HG03095 (cell line): ENCODE measurements around the gene WDR75.
A peak's percentile ranks its signal among the peaks of the same experiment; 100 is the strongest.
"Not testable (repeated sequence)": the region's sequence is repeated elsewhere in the genome, so short reads cannot be mapped to it uniquely, and the experiment has no call there.

ENCODE experiments used
- ATAC-seq: cut with Tn5 transposase; IDR thresholded peaks from one replicate; pipeline ENCODE4 v1.9.1; 2021; ENCODE audit warnings: moderate library complexity; ENCODE audit not compliant: unreplicated experiment

WDR75 gene

GRCh38 chr2:189440947-189441708, at the start of gene WDR75:
WDR75 (plus strand) TSS chr2:189441474; CDS start chr2:189441493, 19 bp downstream.
- ATAC-seq: peak; percentile 89

GRCh38 chr2:189393440-189394111, 47.7 kb upstream of the WDR75 start:
- ATAC-seq: no peak

DNA sequence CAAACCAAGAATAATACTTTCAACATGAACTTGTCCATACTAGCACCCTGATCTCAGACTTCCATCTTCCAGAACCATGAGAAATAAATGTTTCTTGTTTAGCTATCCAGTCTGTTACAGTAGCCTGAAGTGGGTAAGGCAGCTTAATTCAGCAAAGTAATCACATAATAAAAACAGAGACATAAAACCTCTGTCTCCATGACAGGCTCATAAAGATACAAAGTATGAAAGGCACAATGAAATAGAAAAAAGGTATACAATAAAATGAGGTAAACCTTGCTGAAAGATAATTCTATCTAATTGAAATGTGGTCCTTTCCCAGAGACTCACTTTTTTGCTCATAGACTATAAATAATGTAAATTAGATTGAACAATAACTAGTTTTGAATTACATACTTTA, 46.7 kb upstream of the WDR75 start:
- no peak for ATAC-seq

GRCh38 chr2:189402932-189403331, 38.3 kb upstream of the WDR75 start:
- no peak for ATAC-seq

- no peak for ATAC-seq
Measured at GRCh38 chr2:189406586-189407233, 34.6 kb upstream of the WDR75 start.

- no peak for ATAC-seq
Measured at GRCh38 chr2:189407281-189408209, 33.7 kb upstream of the WDR75 start.

GRCh38 chr2:189408294-189408693, 33.0 kb upstream of the WDR75 start:
- ATAC-seq: no peak

GRCh38 chr2:189409131-189409530, 32.1 kb upstream of the WDR75 start:
- ATAC-seq: no peak

DNA sequence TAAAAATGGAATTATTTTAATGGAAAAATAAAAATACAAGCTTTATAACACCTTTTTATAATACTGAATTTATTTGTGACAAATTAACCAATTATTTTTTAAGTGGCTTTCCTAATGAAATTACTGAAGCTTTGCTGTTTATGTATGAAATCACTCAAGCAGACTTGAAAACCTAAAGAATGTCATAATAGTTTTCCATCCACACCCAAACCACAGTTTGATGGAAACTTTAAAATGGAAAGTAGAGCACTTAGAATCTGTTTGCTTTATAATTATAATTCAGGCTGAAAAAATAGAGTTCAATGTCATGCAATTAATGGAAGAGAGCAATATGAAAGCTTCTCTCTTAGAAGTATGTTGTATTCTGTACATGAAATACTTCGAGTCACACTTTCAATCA, 31.6 kb upstream of the WDR75 start:
- no peak for ATAC-seq

GRCh38 chr2:189411860-189412259, 29.4 kb upstream of the WDR75 start:
- no peak for ATAC-seq

GRCh38 chr2:189412330-189412953, 28.8 kb upstream of the WDR75 start:
- ATAC-seq: peak; percentile 88

DNA sequence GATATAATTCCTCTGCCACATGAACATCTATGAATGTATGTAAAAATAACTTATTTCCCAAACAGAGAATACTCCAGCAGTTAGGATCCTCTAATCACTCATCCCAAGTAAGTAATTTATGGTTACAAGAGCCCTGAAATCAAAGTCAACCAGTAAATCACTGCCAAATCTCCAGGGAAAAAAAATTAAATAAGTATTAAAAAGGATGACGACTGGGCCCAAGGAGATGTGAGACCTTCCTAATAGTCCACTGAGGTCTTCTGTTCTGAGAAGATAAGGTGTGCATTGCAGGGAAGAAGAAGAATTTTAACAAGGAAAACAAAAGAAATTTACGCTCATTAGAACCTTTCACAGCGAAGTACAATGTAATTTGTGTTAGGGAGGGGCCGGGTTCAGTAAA, 28.0 kb upstream of the WDR75 start:
- no peak for ATAC-seq

DNA sequence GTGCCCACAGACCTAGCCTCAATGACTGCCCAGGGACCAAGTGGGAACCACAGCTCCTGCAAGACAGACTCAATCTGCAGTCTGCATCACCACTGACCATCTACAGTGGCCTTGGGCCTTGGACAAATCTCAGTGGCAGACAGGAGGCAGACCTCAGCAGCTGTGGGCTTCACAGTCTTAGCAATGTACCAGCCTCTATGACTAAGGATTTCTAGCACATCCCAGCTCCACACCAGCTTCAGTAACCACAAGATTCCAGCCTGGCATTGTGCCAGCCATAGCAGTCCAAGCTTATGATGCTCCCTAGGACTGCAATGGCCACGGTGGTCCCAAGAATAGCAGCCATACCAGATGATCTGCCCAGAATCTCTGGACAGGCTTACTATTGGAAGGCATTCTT, 19.6 kb upstream of the WDR75 start:
- ATAC-seq: no peak

- ATAC-seq: no peak
Measured at GRCh38 chr2:189424961-189425360, 16.3 kb upstream of the WDR75 start.

DNA sequence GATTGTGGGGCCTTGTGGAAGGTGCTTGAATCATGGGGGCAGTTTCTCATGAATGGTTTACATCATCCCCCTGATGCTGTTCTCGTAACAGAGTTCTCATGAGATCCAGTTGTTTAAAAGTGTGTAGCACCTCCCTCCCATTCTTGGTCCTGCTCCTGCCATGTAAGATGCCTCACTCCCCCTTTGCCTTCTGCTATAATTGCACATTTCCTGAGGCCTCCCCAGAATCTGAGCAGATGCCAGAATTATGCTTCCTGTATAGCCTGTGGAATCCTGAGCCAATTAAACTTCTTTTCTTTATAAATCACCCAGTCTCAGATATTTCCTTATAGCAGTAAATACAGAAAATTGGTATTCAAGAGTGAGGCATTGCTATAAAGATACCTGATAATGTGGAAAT, 15.6 kb upstream of the WDR75 start:
- ATAC-seq: no peak

DNA sequence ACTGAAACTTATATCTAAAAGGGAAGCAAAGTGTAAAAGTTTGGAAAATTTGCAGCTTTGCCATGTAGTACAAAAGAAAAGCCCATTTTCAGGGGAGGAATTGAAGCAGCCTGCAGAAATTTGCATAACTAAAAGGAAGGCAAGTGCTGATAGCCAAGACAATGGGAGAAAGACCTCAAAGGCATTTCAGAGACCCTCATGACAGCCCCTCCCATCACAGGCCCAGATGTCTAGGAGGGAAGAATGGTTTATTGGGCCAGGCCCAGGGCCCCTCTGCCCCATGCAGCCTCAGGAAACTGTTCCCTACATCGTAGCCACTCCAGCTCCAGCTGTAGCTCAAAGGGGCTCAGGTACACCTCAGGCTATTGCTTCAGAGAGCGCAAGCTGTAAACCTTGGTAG, 14.4 kb upstream of the WDR75 start:
- ATAC-seq: no peak

DNA sequence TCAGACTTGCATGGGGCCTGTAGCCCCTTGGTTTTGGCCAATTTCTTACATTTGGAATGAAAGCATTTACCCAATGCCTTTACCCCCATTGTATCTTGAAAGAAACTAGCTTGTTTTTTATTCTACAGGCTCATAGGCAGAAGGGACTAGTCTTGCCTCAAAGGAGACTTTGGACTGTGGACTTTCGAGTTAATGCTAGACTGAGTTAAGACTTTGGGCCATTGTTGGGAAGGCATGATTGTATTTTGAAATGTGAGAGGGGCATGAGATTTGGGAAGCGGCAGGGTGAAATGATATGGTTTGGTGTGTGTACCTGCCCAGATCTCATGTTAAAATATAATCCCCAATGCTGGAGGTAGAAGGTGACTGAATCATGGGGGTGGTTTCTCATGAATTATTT, 13.4 kb upstream of the WDR75 start:
- ATAC-seq: no peak

DNA sequence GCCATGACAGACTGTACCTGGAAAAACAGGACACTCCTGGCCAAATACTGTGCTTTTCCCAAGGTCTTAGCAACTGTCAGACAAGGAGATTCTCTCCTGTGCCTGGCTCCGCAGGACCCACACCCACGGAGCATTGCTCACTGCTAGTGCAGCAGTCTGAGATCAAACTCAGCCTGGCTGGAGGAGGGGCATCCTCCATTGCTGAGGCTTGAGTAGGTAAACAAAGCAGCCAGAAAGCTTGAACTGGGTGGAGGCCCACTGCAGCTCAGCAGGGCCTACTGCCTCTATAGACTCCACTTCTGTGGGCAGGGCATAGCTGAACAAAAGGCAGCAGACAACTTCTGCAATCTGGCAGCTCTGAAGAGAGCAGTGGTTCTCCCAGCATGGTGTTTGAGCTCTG, 10.8 kb upstream of the WDR75 start:
- ATAC-seq: not testable (repeated sequence)

DNA sequence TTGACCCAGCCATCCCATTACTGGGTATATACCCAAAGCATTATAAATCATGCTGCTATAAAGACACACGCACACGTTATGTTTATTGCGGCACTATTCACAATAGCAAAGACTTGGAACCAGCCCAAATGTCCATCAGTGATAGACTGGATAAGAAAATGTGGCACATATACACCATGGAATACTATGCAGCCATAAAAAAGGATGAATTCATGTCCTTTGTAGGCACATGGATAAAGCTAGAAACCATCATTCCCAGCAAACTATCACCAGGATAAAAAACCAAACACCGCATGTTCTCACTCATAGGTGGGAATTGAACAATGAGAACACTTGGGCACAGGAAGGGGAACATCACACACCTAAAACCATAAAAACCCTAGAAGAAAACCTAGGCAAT, 5.5 kb upstream of the WDR75 start:
- ATAC-seq: not testable (repeated sequence)

DNA sequence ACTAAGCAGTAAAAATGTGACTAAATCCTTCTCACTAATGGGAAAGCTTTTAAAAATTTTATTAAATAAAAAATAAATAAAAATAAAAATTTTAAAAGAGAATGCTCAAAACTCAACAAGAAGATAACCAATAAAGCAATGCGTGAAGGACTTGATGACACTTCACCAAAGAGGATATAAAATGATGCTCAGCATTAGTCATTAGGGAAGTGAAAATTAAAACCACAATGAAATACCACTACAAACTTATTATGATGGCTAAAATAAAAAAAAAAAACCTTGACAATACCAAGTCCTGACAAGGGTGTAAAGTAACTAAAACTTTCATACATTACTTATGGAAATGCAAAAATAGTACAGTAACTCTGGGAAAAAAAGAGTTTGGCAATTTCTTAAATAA, 3.3 kb upstream of the WDR75 start:
- no peak for ATAC-seq

DNA sequence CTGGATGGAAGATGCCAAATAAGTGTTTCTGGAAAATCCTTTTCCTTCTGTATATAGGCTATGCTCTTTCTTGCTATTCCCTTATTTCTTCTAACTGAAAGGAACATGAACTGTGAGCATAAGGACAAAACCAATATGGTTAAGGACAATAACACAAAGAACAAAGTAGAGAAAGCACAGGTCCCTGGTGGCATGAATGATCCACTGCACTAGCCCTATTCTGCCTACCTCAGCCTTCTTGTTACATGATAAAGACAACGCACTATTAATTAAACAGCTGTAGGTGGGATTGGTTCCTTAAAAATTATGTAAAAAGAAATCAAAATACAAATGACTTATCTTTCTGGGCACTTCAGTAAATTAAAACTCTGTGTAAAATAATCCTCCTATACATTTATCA, 1.9 kb upstream of the WDR75 start:
- no peak for ATAC-seq
